Measurements from ENCODE around the gene TXNDC12.
"Not testable (repeated sequence)": the region's sequence is repeated elsewhere in the genome, so short reads cannot be mapped to it uniquely, and the experiment has no call there.

GRCh38 chr1:52006081-52006553, 48.9 kb downstream of the TXNDC12 start:
- TF ChIP-seq, protein P1, sequence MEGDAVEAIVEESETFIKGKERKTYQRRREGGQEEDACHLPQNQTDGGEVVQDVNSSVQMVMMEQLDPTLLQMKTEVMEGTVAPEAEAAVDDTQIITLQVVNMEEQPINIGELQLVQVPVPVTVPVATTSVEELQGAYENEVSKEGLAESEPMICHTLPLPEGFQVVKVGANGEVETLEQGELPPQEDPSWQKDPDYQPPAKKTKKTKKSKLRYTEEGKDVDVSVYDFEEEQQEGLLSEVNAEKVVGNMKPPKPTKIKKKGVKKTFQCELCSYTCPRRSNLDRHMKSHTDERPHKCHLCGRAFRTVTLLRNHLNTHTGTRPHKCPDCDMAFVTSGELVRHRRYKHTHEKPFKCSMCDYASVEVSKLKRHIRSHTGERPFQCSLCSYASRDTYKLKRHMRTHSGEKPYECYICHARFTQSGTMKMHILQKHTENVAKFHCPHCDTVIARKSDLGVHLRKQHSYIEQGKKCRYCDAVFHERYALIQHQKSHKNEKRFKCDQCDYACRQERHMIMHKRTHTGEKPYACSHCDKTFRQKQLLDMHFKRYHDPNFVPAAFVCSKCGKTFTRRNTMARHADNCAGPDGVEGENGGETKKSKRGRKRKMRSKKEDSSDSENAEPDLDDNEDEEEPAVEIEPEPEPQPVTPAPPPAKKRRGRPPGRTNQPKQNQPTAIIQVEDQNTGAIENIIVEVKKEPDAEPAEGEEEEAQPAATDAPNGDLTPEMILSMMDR (IDR thresholded peaks at IDR 0.05) = not testable (repeated sequence)
- TF ChIP-seq POLR2AphosphoS5, POLR2A (IDR thresholded peaks at IDR 0.05): not testable (repeated sequence)
